CD4-positive, alpha-beta T cell treated with Interleukin-6 for 4 hours (primary cell): ENCODE results near the gene USP40.

Experiments
- DNase-seq: peaks from one replicate; pipeline ENCODE4 v3.0.0-alpha.2; 2020; ENCODE audit warnings: mixed read lengths

The USP40 gene

DNA sequence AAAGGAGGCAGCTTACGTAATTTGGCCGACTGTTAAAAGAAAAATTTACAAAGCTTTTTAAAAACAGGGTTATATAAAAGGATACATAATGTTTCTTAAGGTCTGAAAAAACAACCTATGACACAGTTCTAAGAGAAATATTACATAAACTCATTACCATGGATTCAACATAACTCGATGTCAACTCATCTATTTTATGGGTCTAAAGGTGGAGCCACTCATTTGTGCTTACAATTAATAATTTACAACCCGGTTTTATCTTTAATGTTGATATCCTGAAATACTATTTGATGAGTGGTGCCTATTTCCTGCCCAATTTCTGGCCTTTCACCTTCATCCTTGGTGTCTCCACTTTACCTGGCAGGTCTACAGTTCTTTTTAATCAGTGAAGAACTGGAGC lies 15.1 kb downstream of the USP40 start:
- no peak for DNase-seq

DNA sequence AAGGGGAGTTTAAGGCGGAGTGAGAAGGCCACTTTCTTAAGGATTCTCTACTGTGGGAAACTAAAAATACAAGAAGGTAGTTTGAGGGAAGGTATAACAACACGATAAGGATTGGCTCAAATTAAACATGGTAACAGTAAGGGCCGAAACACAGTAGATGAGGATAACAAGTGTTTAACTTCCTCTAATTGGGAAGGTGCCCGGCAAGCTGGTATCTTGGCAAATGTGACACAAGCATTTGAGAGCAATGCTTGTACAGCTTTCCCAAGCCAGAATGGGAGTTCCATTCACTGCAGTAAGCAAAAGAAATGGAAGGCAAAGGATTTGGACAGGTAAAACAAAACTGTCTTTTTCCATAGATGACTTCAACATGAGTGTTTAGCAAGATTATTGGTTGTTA lies 19.8 kb downstream of the USP40 start:
- DNase-seq = no peak

DNA sequence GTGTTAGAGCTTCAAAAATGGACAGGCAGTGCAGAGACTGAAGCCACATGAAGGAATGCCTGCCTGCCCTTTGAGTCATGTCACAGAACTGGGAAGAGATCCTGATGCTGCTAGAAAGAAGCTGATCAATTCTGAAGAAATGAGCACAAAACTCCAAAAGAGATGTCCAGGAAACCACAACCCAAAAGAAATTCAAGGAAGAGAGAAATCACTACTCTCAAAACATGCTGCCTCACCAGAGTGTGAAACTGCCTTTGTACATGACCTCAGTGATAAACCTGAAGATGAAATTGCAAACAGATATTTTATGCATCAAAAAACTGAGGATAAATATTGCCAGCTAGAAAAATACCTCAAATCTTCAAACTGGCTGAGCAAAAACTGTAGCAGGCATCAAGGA lies 20.5 kb downstream of the USP40 start:
- no peak for DNase-seq

DNA sequence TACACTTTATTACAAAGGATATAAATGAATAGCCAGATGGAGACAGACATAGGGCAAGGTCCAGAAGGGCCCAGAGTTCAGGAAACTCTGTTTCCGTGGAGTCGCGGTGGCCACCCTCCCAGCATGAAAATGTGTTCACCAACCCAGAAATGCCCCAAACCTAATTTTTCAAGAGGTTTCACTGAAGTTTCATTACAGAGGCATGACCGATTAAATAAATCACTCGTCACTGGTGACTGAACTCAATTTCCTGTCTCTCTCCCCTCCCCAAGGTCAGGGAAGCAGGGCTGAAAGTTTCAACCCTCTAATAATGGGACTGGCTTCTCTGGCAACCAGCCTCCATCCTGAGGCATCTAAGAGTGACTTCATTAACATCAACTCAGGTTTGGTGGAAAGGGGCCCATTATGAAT lies 22.4 kb downstream of the USP40 start:
- no peak for DNase-seq

DNA sequence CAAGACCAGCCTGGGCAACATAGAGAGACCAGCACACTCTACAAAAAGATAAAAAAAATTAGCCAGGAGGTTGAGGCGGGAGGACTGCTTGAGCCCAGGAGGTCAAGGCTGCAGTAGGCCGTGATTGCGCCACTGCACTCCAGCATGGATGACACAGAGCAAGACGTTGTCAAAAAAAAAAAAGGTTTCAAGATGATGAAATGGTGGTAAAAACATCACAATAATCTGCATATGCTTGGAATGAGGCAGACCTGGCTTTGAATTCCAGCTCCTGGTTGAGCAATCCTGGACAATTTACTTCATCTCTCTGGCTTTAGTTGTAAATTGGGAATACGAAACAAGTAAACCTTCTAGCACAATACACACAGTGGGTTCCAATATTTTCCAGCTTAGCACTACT lies 24.1 kb downstream of the USP40 start:
- DNase-seq = no peak

DNA sequence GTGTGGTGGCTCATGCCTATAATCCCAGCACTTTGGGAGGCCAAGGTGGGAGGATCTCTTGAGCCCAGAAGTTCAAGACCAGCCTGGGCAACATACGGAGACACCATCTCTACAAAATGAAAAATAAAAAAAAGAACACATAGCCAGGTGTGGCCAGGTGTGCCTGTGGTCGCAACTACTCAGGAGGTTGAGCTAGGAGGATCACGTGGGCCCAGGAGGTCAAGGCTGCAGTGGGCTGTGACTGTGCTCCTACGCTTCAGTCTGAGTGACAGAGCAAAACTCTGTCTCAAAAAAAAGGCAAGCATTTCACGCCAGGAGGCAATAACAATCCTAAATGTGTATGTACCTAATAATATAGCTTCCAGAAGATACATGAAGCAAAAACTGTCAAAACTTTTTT lies 27.8 kb downstream of the USP40 start:
- DNase-seq = no peak

DNA sequence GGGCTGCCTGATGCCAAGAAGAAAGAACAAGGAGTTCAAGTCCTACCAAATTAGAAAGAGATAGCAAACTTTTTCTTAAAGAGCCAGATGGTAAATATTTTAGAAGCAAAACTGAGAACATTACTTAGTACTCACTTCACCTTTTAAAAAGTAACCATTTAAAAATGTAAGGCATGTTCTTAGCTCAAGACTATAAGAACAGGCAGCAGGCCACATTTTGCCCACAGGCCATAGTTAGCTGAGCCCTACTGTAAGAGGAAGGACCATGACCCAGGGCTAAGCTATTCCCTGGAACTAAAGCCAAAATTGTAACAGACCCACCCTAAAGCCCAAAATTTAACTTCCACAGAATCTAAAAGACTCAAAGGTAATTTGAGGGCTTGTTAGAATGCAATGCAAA lies 31.3 kb downstream of the USP40 start:
- no peak for DNase-seq

DNA sequence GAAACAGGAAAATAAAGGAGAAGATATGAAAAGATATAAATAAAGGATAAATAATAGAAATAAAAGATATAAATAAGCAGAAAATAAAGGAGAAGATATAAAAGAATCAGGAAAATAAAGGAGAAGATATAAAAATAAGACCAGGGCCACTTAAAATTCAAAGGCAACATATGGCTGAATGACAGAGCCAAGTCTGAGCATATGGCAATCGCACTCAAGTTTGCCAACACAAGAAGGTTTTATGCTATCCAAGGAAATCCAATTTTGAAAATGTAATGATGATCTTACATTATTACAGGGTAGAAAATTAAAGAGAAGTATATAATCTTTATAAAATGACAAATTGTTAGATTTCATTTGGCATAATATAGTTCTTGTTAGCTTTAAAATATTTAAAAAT lies 33.6 kb downstream of the USP40 start:
- no peak for DNase-seq

DNA sequence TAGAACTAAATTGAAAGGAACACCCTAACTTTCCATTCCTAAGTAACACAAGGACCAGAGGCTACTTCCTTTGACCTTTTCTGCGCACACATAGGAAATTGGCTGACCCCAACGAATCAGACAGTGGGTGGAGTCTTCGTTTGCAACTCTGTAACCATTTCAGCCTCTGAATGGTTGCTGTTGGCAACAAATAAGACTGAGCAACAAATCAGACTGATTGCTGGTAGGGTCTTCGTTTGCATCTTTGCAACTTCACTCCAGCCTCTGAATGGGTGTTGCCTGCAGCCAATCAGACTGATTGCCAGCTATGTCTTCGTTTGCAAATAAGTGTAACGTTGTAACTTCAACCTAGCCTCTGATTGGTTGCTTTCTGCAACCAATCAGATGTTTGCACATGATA lies 34.6 kb downstream of the USP40 start:
- no peak for DNase-seq

DNA sequence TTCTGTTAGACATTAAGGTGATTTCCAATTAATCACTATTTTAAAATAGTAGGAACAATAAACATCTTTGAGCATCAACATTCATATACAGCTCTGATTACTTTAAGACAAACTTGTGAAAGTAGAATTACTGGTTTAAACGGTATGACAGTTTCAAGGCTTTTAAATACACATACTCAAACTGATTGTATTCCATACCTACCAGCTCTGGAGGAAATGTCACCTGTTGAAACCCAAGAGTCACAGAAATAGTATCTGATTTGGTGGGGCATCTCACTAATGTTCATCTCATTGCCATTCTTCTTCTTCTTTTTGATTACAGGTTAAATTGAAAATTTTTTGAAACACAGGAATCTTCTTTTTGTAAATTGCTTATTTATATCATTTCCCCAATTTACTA lies 36.2 kb downstream of the USP40 start:
- no peak for DNase-seq

DNA sequence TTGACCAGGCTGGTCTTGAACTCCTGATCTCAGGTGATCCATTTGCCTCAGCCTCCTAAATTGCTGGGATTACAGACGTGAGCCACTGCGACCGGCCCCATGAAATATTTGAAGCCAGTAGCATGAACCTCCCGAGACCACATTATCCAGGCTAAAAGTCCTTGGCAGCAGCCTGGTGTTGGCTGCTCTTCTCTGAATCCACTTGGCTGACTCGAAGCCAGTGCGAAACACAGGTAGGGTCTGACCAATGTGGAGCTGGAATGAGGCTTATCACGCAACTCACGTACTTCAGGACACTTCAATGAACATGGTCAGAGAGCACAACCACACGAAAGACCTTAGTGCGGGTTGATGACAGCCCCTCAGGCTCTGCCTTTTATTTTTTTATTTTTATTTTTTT lies 38.4 kb downstream of the USP40 start:
- no peak for DNase-seq

DNA sequence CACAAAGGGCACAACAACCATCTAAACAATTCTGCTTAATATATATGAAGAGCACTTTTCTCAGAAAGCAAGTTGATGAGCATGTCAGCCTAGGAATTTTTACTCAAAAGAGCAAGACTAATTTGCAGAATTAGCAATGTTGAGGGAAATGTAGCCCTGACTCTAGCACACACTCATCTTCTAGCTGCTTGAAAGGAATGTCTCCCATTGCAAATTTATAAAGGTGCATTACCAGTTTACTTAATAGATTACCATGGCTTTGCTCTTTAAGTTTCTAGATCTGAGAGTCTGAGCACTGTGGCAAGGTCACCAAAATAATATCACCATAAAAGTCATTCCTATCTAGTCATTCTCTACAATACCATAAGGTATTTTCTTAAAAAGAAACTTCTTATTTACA lies 40.8 kb downstream of the USP40 start:
- DNase-seq = no peak

DNA sequence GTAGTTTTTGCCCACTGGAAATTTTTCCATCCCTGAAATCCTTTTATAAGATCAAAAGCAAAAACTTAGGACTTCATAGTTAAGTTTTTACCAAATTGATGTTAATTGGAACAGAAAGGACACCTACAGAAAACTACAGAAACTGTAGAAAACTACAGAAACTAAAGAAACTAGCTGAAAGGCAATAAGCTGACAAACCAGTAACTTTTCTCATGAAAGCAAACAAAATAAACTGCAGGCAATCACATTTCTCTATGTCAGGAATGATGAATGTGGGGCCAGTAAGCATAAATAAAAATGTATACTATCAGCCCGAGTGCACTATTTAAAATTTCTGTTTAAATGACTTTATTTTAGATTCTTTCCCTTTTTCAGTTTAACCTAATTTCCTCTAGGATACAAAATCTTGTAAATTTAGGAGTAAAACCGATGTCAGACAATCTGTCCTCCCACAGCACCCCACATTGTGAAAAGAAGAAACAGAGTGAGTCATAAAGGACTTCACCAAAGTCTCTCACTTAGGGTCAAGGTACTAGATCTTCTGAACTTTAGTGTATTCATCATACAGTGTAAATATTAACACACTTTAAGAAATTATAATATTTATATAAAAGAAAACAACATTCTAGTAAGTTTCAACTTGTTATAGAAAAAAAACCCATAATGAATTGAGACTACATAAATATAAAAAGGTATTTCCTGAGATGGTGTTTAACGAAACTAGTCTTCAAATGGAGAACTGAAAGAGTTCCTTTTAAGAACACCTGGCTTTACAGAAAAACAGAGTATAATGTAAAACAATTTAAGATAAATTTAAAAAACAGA lies 46.6 kb downstream of the USP40 start:
- DNase-seq = no peak

DNA sequence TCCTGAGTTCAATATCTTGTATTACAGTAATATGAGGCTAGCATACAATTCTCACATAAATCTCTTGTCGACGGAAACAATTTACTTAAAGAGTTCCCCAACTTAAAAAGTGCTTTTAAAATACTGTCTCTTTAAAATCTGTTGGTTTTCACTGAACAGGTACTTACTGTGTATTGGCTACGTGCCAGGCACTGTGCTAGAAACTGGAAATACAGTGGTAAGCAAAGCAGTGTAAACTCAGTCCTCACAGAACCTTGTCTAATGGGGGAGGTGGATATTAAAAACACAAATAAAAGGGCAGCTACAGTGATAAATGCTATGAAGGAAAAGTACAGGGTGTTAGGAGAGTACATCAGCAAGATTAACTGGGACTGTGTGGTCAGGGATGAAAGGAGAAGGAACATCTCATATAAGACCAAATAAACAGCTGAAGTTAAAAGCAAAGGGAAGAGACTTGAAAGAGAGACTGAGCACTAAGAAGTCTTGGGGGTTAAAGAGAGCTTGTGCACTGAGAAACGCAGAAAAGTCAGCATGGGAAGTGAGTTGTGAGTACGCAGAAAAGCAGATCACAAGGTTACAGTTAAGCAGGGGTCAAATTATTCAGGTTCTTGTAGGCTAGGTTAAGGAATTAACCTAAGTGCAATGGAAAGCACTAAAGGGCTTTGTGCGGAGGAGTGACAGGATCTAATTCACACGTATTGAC lies 52.5 kb downstream of the USP40 start:
- no peak for DNase-seq

DNA sequence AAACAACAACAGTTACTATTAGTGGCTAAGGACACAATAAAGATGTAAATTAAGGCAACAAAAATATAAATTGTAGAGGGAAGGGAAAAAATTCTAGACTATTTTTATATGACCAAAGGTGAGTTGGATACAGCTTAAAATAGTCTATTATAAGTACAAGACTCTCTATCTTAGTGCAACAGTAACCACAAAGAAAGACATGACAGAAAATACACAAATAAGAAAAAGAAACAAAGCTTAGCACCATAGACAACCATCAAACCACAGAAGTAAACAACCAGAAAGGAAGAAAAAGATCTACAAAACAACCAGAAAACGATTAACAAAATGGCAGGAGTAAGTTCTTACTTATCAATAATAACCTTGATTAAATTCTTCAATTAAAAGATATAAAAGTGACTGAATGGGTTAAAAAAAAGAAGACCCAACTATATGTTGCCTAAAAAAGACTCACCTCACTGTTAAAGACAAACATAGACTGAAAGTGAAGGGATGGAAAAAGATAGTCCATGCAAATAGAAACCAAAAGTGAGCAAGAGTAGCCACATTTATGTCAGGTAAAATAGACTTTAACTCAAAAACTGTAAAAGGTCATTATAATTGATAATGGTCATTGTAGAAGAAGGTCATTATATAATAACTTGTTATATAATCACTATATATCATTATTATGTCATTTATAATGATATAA lies 62.5 kb downstream of the USP40 start:
- DNase-seq = no peak

DNA sequence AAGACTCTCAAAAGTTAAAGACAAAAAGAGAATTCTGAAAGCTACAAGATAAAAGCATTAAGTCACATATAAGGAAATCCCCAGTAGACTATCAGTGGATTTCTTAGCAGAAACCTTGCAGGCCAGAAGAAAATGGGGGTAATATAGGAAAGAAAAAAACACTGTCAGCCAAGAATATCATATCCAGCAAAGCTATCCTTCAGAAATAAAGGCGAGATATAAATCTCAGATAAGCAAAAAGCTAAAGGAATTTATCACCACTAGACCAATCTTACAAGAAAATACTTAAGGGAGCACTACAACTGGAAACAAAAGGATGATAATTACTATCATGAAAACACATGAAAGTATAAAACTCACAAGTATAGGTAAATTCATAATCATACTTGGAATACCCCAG lies 63.1 kb downstream of the USP40 start:
- no peak for DNase-seq

DNA sequence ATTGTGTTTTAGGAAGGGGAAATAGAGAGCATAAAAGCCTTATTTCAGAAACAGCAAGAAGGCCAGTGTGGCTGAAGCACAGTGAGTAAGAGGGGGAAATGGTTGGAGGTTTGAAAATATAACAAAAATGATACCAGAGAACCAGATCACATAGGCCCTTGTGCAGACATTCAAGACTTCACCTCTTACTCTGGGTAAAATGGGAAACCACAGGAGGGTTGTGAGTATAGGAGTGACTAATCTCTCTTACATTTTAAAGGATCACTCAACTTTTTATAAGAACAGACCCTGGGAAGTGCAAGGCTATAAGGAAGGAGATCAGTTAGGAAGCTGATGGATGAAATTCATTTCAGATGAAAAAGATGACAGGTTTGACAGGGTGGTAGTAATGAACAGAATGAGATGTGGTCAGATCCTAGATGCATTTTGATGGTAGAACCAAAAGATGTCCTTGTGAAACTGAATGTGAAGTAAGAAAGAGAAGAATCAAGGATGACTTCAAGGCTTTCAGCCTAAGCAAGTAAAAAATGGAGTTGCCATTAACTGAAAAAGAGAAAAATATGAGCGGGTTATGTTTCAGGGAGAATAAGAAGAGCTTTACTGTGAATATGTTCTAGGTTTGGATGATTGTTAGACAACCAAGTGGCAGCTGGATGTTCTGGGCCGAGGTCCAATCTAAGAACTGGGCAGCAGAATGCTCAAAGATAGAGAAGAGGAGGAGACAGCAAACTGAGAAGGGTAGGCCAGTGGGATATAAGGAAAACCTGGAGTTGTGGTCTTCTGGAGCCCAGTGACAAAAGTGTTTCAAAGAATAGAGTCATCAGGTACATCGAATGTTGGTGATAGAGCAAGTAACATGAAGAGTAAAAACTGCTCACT lies 65.1 kb downstream of the USP40 start:
- DNase-seq = no peak

DNA sequence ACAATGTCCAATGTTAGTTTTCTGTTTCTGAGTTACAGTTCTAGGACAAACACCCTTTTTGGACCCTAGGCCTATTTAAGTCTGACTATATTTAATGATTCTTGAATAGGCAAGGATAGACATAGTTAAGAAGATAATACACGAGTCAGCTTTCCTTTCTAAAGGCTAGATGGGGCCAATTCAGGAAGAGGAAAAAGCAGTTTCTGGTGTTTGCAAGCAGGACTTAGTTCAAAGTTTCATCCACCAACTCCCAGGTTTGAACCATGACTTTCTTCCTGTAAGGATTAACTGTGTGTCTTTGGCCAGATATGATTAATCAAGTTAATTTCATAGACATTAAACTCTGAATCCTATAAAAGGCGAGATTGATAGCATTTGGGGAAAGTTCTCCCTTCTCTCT lies 66.7 kb downstream of the USP40 start:
- DNase-seq = no peak

DNA sequence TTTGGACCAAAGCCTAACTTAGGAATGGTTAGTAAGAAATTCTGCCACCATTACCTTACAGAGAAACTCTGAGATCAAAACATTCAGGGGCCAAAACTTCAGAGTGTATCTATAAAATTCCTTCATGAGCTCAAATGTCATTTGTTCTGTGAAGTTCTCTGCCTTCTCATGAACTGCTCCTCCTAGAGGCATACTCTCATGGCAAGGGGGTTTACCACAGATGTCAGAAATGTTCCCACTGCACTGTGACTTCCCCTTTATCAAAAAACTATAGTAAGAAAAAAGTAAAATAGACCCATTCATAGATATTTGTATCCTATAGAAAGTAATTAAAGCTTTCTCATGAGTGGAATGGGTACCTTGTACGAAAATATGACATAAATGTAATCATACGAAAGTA lies 68.5 kb downstream of the USP40 start:
- no peak for DNase-seq

DNA sequence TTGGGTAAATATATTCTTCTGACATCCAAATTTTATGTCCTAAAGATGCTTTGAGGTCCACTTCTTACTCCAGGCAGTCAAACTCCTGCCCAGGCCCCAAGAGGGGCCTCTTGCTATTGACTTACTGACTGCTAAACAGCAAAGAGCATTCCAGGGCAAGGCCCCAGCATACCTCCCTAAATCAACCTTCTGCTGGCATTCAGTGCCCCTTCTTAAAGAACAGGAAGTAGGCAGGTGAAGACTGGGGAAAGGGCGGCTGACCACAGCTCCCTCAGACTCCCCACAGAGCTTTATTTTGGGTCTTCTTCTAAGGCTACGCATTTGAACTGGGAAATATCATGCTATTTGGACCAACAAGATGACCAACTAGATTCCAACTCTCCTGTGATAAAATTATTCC lies 68.9 kb downstream of the USP40 start:
- no peak for DNase-seq

DNA sequence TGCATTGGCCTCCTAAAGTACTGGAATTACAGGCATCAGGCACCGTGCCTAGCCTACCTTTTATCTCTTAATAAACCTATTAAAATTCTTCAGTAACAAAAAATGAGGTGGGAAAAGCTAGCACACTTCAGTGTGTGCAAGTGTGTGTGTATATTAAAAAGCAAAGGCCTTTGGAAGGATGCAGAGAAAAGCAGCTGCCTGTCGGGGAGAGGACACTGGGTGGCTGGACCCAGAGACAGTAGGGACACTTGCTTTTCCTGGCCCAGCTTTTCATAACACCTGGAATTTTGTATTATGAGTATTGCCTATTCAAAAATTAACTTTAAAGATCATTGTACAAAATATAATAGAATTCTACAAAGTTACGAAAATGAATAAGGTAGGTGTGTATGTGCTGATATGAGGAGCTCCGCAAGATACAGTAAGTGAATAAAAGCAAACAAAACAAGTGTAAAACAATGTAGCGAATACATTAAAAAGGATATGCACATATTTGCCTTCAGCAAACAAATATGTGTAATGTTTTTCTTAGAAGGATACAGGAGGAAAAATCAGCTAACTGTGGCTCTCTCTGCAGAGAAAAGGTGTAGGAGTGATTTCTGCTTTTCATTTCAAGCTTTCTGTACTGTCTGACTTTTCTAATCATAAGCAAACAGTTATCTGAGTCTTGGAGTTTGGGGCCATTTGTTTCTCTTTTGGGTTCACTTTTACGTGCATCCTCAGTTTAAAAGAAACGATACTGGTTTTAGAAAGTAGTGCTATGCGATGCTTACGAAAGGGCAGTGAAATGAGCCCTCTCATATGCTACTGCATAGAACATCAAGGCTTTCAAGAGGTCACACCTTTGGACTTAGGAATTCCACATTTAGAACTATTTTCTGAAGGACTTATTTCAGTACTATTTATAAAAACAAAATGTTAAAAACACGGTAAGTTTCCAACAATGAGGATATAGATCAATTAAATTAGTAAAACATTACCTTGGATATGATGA lies 70.8 kb downstream of the USP40 start:
- DNase-seq = no peak

DNA sequence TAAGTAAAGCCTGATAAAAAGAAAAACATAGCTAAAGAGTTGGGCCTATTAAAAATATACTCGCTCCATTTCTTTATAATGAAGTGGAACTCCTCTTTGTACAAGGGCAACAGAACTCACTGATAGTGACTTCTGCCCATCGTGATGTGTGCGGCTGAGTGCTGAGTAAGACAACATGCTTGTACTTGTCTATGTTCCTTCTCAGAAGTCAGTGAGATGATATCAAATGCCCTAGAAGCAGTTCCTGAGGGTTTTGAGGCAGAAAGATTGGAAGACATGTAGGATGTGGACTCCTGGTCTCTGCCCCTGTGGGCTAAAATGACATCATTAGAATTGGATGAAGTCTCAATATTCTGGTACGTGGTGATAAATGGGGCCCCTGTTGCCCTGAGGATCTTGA lies 73.8 kb downstream of the USP40 start:
- no peak for DNase-seq
